ENCODE results near the gene RFTN1.

Gene RFTN1

GRCh38 chr3:16289144-16289889 is 224.2 kb downstream of the RFTN1 start:
- no peak overlapping the region for H3K4me3 ChIP-seq (ENCODE audit: low read depth, low read length)
- no peak for TF ChIP-seq CTCF (IDR thresholded peaks at IDR 0.05; ENCODE audit: low read depth, low read length)

GRCh38 chr3:16288664-16289063 is 224.8 kb downstream of the RFTN1 start:
- no peak for TF ChIP-seq CTCF (IDR thresholded peaks at IDR 0.05; ENCODE audit: low read depth, low read length)
- no peak overlapping the region for H3K4me3 ChIP-seq (ENCODE audit: low read depth, low read length)

GRCh38 chr3:16286751-16287543 is 226.6 kb downstream of the RFTN1 start:
- H3K4me3 ChIP-seq (ENCODE audit: low read depth, low read length) = no peak overlapping the region
- TF ChIP-seq CTCF (IDR thresholded peaks at IDR 0.05; ENCODE audit: low read depth, low read length) = no peak

- TF ChIP-seq CTCF (IDR thresholded peaks at IDR 0.05; ENCODE audit: low read depth, low read length) = no peak
- no peak overlapping the region for H3K4me3 ChIP-seq (ENCODE audit: low read depth, low read length)
These were observed 227.3 kb downstream of the RFTN1 start for GRCh38 chr3:16286161-16286560.

- no peak overlapping the region for H3K4me3 ChIP-seq (ENCODE audit: low read depth, low read length)
- TF ChIP-seq CTCF (IDR thresholded peaks at IDR 0.05; ENCODE audit: low read depth, low read length) = no peak
These were observed 228.9 kb downstream of the RFTN1 start for GRCh38 chr3:16284633-16285032.

- no peak overlapping the region for H3K4me3 ChIP-seq (ENCODE audit: low read depth, low read length)
- TF ChIP-seq CTCF (IDR thresholded peaks at IDR 0.05; ENCODE audit: low read depth, low read length) = no peak
These were observed 232.8 kb downstream of the RFTN1 start for GRCh38 chr3:16280671-16281070.

Data from WI38 (cell line).